NCI-H2107 (cell line): ENCODE data around the gene SCD.
A peak's percentile ranks its signal among the peaks of the same experiment; 100 is the strongest.

Experiments used
- DNase-seq: peaks from one replicate; lab custom pipeline; 2025; lab: John Stamatoyannopoulos, UW

The SCD gene

GRCh38 chr10:100340948-100341847 lies 5.8 kb upstream of the SCD start:
- DNase-seq, result no peak

- DNase-seq, result no peak
Observed at GRCh38 chr10:100341953-100342626, 4.9 kb upstream of the SCD start.

- no peak for DNase-seq
Observed at GRCh38 chr10:100342627-100342972, 4.4 kb upstream of the SCD start.

GRCh38 chr10:100344241-100344788 lies 2.7 kb upstream of the SCD start:
- DNase-seq, result no peak

DNA sequence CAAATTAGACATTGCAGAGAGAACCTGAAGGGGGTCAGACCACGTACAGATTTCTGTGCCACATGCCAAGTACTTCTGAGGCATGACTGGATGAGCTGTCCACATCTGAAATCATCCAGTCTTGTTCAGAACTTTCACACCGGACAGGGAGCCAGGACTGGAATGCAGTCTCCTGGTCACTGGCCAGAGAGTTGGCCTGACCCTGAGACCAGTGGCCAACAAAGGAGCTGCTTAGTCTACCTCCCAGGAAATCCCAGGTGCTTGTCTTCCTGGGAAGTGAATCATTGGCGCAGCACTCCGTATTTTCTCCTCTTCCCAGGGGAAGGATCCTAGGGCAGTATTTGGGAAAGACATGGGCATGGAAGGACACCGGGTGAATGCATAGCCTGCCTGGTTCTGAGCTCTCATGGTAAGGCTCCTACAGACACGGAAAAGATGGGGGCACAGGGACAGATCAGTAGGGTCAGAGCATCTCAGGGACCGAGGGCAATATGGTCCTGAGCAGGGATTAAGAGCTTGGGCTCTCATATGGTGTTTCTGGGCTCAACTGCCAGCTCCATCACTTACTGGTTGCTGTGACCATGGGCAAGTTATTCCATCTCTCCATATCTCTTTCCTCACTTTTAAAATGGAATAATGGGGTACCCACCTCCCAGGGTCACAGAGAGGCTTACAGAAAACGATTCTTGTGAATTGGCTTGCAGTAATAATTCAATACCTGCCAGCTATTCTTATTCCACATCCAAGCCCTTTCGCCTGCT lies 1.3 kb upstream of the SCD start:
- DNase-seq, result no peak

DNA sequence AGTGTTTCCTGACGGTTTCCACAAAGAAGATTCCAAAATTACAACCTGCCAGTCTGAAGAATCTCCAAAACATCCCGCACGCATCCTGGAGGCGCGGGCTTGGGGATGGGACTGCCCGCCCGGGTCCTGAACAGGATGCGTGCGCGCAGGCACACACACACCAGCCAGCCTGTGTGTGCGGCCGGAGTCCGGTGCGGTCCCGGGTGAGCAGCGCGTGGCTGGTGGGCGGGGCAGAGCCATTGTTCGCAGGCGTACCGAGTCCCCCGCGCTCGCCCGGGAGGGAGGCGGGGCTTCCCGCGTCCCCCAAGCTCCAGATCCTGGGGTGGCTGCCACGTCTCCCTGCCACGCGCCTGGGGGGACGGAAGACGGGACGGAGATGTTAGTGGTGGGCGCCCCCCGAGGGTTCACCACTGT lies 675 bp upstream of the SCD start:
- peak; percentile 22 for DNase-seq

DNA sequence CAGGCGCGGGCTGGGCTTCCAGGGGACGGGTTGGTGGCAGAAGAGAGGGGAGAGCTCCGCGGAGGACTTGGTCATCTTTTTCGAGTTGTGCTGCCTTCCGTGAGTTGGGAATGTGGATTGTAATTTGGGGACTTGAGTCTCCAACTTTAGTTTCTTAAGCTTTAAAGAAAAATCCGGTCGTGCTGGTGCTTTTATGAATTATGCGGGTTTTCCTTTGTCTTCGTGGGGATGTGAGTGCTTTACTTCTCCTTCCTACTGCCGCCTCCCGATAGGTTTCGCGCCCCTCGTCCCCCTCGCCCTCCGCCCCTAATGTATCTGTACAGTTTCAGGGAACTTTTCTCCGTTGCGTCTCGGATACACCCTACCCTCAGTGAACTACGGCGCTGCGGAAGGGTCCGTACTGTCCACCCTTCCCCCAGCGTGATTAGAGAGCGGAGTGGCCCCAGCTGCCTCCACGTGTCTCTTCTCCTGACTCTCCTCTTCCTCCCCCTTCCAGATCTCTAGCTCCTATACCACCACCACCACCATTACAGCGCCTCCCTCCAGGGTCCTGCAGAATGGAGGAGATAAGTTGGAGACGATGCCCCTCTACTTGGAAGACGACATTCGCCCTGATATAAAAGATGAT lies 649 bp downstream of the SCD start:
- DNase-seq, result no peak

DNA sequence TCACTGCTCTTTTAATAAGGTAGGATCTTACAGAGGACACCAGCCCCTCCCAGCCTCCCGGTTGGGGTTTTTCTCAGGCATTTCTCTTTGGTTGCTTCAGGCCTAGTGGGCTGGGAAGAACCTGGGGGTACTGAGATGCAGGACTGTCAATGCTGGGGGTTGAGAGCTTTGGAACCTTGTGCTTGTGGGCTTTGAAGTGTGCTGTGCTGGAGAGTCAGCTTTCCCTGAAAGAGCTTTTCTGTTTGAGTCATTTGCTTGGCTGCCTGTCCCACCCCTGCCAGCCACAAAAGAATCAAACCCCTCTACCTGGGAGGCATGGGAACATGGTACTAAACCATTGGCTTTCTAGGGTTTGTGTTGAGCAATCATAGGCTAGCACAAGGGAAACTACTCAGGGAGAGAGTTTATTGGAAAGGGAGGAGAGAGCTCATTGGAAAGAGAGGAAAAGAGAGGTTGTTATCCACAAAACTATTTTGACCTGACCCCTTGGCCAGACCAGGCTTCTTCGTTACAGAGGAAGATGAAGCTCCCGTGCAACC lies 1.4 kb downstream of the SCD start:
- DNase-seq, result no peak

- DNase-seq, result no peak
Observed at GRCh38 chr10:100349087-100349486, 2.1 kb downstream of the SCD start.

- no peak for DNase-seq
Observed at GRCh38 chr10:100349672-100350071, 2.6 kb downstream of the SCD start.

GRCh38 chr10:100350914-100351485 lies 4.0 kb downstream of the SCD start:
- no peak for DNase-seq

- no peak for DNase-seq
Observed at GRCh38 chr10:100353770-100354485, 6.9 kb downstream of the SCD start.

DNA sequence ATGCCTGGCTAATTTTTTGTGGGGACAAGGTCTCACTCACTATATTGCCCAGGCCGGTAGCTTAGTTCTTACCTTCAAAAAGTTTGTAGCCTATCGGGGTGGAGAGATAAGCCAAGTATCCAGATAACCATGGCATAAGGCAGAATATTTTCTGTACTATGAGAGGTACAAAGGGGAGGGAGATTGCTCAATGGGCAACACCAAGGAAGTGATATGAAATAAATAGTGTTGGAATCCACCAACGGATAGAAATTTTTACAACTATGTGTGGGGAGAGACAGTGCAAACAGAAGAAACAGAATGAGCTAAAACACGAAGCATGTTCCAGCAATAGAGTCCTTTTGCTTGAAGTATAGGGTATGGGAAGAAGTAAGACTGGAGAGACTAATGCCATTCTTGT lies 8.1 kb downstream of the SCD start:
- no peak for DNase-seq

GRCh38 chr10:100356067-100357017 lies 9.3 kb downstream of the SCD start:
- no peak for DNase-seq

GRCh38 chr10:100357059-100357858 lies 10.2 kb downstream of the SCD start:
- no peak for DNase-seq

GRCh38 chr10:100359030-100359432 lies 12.0 kb downstream of the SCD start:
- DNase-seq, result no peak

GRCh38 chr10:100359529-100360150 lies 12.6 kb downstream of the SCD start:
- no peak for DNase-seq

DNA sequence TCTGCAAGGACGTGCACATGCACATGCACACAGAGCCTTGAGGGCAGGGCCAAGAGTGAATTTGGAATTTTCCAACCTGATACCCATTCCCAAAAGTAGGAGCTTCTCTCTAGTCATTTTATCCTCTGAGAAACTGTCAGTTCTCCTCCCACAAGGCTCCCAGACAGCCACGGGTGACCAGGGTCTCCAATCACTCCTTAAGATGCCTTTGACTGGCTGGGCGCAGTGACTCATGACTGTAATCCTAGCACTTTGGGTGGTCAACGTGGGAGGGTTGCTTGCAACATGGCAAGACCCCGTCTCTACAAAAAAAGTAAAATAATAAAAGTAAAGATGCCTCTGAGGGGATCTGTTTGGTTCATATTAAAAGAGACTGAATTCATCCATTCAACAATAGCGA lies 13.2 kb downstream of the SCD start:
- no peak for DNase-seq
